Endothelial cell (in vitro differentiated cells): ENCODE results near the gene IFI44L. TPM values are rescaled to one million over a fixed set of nuclear protein-coding genes. Genes with fewer than 3 reads are reported as not detected.

Experiments used
- DNase-seq: peaks from one replicate; pipeline ENCODE4 v3.0.0; 2021; ENCODE audit warnings: low spot score
- H3K27ac Mint-ChIP-seq: one replicate; pipeline ENCODE4 v1.8.0; 2021; ENCODE audit warnings: mixed read lengths, inconsistent platforms; ENCODE audit not compliant: unreplicated experiment
- H3K27me3 Mint-ChIP-seq: one replicate; pipeline ENCODE4 v1.8.0; 2021; ENCODE audit warnings: mild to moderate bottlenecking, moderate library complexity, mixed read lengths, inconsistent platforms; ENCODE audit not compliant: unreplicated experiment
- H3K36me3 Mint-ChIP-seq: one replicate; pipeline ENCODE4 v1.8.0; 2021; ENCODE audit warnings: mild to moderate bottlenecking, low read depth, mixed read lengths, inconsistent platforms; ENCODE audit not compliant: unreplicated experiment
- H3K4me1 Mint-ChIP-seq: one replicate; pipeline ENCODE4 v1.8.0; 2021; ENCODE audit warnings: mild to moderate bottlenecking, mixed read lengths, inconsistent platforms; ENCODE audit not compliant: unreplicated experiment
- H3K4me3 Mint-ChIP-seq: one replicate; pipeline ENCODE4 v1.8.0; 2021; ENCODE audit warnings: mild to moderate bottlenecking, mixed read lengths, inconsistent platforms; ENCODE audit not compliant: unreplicated experiment
- H3K9me3 Mint-ChIP-seq: one replicate; pipeline ENCODE4 v1.8.0; 2021; ENCODE audit warnings: mixed read lengths, inconsistent platforms; ENCODE audit not compliant: unreplicated experiment
- total RNA-seq: library from RNA; stranded (reverse); fragmentation: NEBNext Ultra II Directional; extraction: Animal tissue kit (Norgen Biotek cat#: 25700); gene quantifications from one replicate; pipeline ENCODE4 v1.2.1, GENCODE V29; 2021; ENCODE audit not compliant: unreplicated experiment
- TF ChIP-seq, protein P1 (sequence below): fragments of 200-600 bp; sonication (generic); IDR thresholded peaks from one replicate; pipeline ENCODE4 v1.5.0; 2021; ENCODE audit warnings: antibody characterized with exemption; ENCODE audit not compliant: unreplicated experiment

Gene IFI44L
- total RNA-seq, 1 donor from 2014 or later: 0.59 TPM

DNA sequence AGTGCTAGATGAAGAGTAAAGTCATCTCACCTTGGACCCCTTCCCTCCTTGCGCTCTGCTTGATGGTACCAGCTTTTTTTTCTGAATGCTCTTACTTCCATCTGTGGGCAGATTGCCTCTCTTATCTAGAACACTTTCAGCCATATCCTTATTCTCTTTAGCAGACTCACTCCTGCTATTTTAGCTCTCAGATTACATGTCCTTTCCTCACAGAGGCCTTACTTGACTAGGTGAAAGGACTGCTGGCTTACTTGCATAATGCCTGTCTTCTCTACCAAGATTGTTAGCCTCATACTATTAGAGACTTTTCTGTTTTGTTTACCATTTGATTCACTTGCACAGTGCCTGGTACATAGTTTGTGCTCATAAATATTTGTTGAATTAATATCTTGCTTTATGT lies 38.7 kb downstream of the IFI44L start:
- Mint-ChIP-seq H3K36me3 (no peaks in the 10 kb centered on the region), H3K4me3 (no peak overlapping the region), H3K27me3 (peaks cover 2% of the 10 kb centered on the region), H3K4me1 (no peaks in the 10 kb centered on the region), H3K9me3 (no peaks in the 10 kb centered on the region), H3K27ac (no peak overlapping the region)
- no peak for DNase-seq
- TF ChIP-seq, protein P1, sequence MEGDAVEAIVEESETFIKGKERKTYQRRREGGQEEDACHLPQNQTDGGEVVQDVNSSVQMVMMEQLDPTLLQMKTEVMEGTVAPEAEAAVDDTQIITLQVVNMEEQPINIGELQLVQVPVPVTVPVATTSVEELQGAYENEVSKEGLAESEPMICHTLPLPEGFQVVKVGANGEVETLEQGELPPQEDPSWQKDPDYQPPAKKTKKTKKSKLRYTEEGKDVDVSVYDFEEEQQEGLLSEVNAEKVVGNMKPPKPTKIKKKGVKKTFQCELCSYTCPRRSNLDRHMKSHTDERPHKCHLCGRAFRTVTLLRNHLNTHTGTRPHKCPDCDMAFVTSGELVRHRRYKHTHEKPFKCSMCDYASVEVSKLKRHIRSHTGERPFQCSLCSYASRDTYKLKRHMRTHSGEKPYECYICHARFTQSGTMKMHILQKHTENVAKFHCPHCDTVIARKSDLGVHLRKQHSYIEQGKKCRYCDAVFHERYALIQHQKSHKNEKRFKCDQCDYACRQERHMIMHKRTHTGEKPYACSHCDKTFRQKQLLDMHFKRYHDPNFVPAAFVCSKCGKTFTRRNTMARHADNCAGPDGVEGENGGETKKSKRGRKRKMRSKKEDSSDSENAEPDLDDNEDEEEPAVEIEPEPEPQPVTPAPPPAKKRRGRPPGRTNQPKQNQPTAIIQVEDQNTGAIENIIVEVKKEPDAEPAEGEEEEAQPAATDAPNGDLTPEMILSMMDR: no peak

DNA sequence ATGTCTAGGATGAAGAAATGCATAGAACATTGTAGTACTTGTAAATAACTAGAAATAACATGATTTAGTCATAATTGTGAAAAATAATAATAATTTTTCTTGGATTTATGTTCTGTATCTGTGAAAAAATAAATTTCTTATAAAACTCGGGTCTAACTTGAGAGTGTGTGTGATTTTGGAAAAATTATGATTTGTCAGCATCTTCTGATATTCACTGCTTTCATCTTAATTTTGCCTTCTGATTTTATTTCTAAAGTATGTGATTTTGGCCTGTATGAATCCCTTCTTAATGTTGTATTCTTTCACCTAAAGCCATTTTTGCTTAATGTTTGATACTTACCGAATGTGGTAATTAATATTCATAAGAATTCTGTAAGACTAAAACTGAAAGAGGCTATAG lies 43.7 kb downstream of the IFI44L start:
- no peak for DNase-seq
- Mint-ChIP-seq H3K4me3 (no peak overlapping the region), H3K4me1 (no peaks in the 10 kb centered on the region), H3K27me3 (peaks cover 2% of the 10 kb centered on the region), H3K27ac (no peak overlapping the region), H3K36me3 (no peaks in the 10 kb centered on the region), H3K9me3 (no peaks in the 10 kb centered on the region)
- TF ChIP-seq, protein P1: no peak

DNA sequence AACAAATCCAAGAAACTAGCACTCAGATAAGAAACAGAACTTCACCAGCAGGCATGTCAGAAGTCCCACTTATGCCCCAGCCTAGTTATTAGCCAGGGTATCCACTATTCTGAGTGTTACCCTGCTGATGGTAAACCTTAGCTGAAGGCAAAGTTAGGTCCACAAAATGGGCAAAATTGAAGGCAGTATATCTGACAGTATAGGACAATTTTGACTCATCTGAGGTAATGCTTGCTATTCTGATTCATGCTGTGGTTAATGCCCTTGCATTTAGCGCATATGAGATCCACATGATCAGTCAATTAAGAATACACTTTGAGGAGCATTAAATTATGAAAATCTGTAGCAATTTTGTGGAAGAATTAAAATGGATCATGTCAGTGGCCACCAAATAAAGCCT lies 44.5 kb downstream of the IFI44L start:
- no peaks in the 10 kb centered on the region for H3K9me3 Mint-ChIP-seq
- TF ChIP-seq, protein P1: no peak
- H3K36me3 Mint-ChIP-seq: no peaks in the 10 kb centered on the region
- no peak overlapping the region for H3K27ac Mint-ChIP-seq
- H3K4me1 Mint-ChIP-seq: no peaks in the 10 kb centered on the region
- H3K4me3 Mint-ChIP-seq: no peak overlapping the region
- peaks cover 2% of the 10 kb centered on the region for H3K27me3 Mint-ChIP-seq
- no peak for DNase-seq

DNA sequence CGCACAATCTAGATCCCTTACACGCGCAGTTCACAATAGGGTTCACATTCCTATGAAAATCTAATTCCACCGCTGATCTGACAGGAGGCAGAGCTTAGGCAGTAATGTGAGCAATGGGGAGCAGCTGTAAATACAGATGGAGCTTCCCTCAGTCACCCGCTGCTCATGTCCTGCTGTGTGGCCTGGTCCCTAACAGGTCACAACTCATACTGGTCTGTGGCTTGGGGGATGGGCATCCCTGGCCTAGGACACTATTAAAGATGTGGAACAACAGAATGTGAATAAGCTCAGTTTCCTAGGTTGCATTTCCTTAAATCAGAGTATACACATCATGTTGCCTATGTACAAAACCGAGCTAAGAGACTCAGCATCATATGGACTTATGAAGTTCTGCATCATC lies 45.6 kb downstream of the IFI44L start:
- H3K4me3 Mint-ChIP-seq: no peak overlapping the region
- H3K27me3 Mint-ChIP-seq: peaks cover 2% of the 10 kb centered on the region
- TF ChIP-seq, protein P1: no peak
- H3K27ac Mint-ChIP-seq: no peak overlapping the region
- no peaks in the 10 kb centered on the region for H3K9me3 Mint-ChIP-seq
- no peak for DNase-seq
- no peaks in the 10 kb centered on the region for H3K4me1 Mint-ChIP-seq
- no peaks in the 10 kb centered on the region for H3K36me3 Mint-ChIP-seq

DNA sequence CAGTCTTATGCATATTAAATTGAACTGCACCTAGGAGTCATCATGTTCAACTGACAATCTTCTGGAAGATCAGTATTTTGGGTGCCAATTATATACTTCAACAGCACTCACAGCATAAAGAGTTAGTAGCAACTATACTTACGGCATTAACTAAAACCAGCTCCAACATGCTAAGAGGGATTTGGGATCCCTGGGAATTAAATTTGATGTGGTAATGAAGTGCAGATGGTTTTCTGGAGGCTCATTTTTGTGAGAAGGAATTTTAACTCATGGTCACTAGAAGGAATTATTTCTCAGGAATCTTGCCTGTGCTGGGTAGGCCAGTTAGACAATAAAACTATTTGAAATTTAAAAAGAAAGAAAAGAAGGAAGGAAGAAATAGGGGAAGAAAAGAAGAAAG lies 47.7 kb downstream of the IFI44L start:
- Mint-ChIP-seq H3K27me3 (peaks cover under 1% of the 10 kb centered on the region), H3K4me3 (no peak overlapping the region), H3K27ac (no peak overlapping the region), H3K4me1 (no peaks in the 10 kb centered on the region), H3K36me3 (no peaks in the 10 kb centered on the region), H3K9me3 (no peaks in the 10 kb centered on the region)
- no peak for DNase-seq
- TF ChIP-seq, protein P1: no peak
